ENCODE data around the gene TBC1D22A. TPM values are rescaled to one million over a fixed set of nuclear protein-coding genes. Genes with fewer than 3 reads are reported as not detected.

Gene TBC1D22A
- total and polyA plus RNA-seq, 8 donors, result 13.3 to 53.1 (median 21.5) TPM

DNA sequence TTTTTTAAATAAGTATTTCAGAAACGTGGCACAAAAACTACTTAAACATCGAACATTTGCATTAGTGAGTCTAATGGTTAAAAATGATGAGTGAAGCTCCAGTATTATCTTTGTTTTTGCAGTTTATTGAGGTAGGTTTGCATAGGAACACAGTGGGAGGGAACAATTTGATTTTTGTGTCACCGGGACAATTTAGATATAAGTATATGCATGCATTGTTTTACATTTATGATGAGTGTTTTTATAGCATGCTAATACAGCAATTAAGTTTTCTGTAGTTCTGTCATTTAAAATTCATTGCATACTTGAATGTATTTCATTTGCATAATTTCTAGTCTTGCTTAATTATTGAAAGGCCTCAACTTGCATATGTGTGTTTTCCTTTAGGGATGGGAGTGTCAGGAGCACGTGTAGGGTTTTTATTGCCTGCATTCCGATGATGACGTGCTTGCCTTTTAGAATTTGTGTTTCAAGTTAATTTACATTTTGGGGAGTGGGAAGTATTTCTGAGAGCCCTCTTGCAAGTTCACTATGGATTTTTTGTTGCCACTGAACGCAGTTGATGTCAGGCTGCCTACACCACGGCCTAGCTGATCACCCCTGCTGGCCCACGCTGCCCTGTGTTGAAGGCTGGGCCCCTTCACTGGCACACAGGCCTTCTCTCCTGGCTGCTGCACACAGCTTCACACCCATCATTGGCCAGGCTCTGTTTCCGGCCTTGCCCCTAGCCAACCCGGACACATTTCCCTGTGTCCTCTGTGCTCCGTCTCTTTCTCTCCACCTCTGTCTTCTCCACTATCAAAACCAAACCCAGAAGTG is 120.9 kb downstream of the TBC1D22A start:
- H3K36me3 ChIP-seq, result peaks cover 0 to 35% (median 24%) of the 10 kb centered on the region in 4 donors
- H3K27ac ChIP-seq, result no peak overlapping the region
- WGBS, 5 donors, result 76 to 88% (median 78%) methylated on average over 12 of the region's 12 CpGs
- no peaks in the 10 kb centered on the region for H3K27me3 ChIP-seq
- peaks cover 0 to 7% (median 0%) of the 10 kb centered on the region in 4 donors for H3K4me1 ChIP-seq
- intact Hi-C loops (cut with DNase I; ENCODE audit: low total_unique reads), result no loop called here
- H3K9me3 ChIP-seq, result no peaks in the 10 kb centered on the region
- no peak for DNase-seq
- H3K4me3 ChIP-seq, result no peak overlapping the region
- no peak for TF ChIP-seq POLR2A (IDR thresholded peaks at IDR 0.05)

- H3K4me3 ChIP-seq, result no peak overlapping the region
- TF ChIP-seq POLR2AphosphoS5 (IDR thresholded peaks at IDR 0.05), result no peak
- no peak for TF ChIP-seq POLR2A (IDR thresholded peaks at IDR 0.05)
- TF ChIP-seq, protein P1, sequence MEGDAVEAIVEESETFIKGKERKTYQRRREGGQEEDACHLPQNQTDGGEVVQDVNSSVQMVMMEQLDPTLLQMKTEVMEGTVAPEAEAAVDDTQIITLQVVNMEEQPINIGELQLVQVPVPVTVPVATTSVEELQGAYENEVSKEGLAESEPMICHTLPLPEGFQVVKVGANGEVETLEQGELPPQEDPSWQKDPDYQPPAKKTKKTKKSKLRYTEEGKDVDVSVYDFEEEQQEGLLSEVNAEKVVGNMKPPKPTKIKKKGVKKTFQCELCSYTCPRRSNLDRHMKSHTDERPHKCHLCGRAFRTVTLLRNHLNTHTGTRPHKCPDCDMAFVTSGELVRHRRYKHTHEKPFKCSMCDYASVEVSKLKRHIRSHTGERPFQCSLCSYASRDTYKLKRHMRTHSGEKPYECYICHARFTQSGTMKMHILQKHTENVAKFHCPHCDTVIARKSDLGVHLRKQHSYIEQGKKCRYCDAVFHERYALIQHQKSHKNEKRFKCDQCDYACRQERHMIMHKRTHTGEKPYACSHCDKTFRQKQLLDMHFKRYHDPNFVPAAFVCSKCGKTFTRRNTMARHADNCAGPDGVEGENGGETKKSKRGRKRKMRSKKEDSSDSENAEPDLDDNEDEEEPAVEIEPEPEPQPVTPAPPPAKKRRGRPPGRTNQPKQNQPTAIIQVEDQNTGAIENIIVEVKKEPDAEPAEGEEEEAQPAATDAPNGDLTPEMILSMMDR (IDR thresholded peaks at IDR 0.05), result no peak
- TF ChIP-seq EP300 (IDR thresholded peaks at IDR 0.05), result no peak
- WGBS, 5 donors, result 87 to 93% (median 92%) methylated on average over 8 of the region's 8 CpGs
Observed at GRCh38 chr22:46884365-46884764, 121.9 kb downstream of the TBC1D22A start.

GRCh38 chr22:46887978-46888377 is 125.5 kb downstream of the TBC1D22A start:
- Histone ChIP-seq H3K27ac (no peak overlapping the region), H3K9me3 (no peaks in the 10 kb centered on the region), H3K4me3 (no peak overlapping the region), H3K36me3 (peaks cover 0 to 58% (median 40%) of the 10 kb centered on the region in 4 donors), H3K27me3 (no peaks in the 10 kb centered on the region), H3K4me1 (no peaks in the 10 kb centered on the region)
- intact Hi-C loops (cut with DNase I; ENCODE audit: low total_unique reads), result no loop called here
- WGBS, 5 donors, result 97 to 100% (median 98%) methylated on average over 11 of the region's 11 CpGs
- DNase-seq, result no peak
- TF ChIP-seq EP300 (IDR thresholded peaks at IDR 0.05), result no peak
- TF ChIP-seq, protein P1 (IDR thresholded peaks at IDR 0.05), result no peak
- no peak for TF ChIP-seq POLR2AphosphoS5 (IDR thresholded peaks at IDR 0.05)
- no peak for TF ChIP-seq POLR2A (IDR thresholded peaks at IDR 0.05)

More at GRCh38 chr22:46884365-46884764, 121.9 kb downstream of the TBC1D22A start:
- no peak for DNase-seq
- Histone ChIP-seq H3K4me1 (peaks cover 0 to 7% (median 0%) of the 10 kb centered on the region in 4 donors), H3K27me3 (no peaks in the 10 kb centered on the region), H3K27ac (no peak overlapping the region), H3K9me3 (no peaks in the 10 kb centered on the region), H3K36me3 (peaks cover 0 to 35% (median 24%) of the 10 kb centered on the region in 4 donors)
- intact Hi-C loops (cut with DNase I; ENCODE audit: low total_unique reads), result no loop called here

GRCh38 chr22:46890819-46891218 is 128.4 kb downstream of the TBC1D22A start:
- peaks cover 0 to 18% (median 11%) of the 10 kb centered on the region in 4 donors for H3K4me1 ChIP-seq
- TF ChIP-seq POLR2A (IDR thresholded peaks at IDR 0.05) (no peak), EP300 (IDR thresholded peaks at IDR 0.05) (no peak)
- TF ChIP-seq, protein P1 (IDR thresholded peaks at IDR 0.05), result no peak
- no peaks in the 10 kb centered on the region for H3K27me3 ChIP-seq
- no peaks in the 10 kb centered on the region for H3K9me3 ChIP-seq
- H3K36me3 ChIP-seq, result peaks cover 0 to 63% (median 52%) of the 10 kb centered on the region in 4 donors
- no peak overlapping the region for H3K27ac ChIP-seq
- intact Hi-C loops (cut with DNase I; ENCODE audit: low total_unique reads), result no loop called here
- no peak overlapping the region for H3K4me3 ChIP-seq
- 88 to 98% (median 91%) methylated on average over 10 of the region's 10 CpGs for WGBS, 5 donors
- DNase-seq, result no peak
